GM19455 (cell line): ENCODE results near the gene CAMTA1.

Experiments used
- ATAC-seq: cut with Tn5 transposase; IDR thresholded peaks from one replicate; pipeline ENCODE4 v1.9.1; 2021; ENCODE audit not compliant: unreplicated experiment

CAMTA1 gene

DNA sequence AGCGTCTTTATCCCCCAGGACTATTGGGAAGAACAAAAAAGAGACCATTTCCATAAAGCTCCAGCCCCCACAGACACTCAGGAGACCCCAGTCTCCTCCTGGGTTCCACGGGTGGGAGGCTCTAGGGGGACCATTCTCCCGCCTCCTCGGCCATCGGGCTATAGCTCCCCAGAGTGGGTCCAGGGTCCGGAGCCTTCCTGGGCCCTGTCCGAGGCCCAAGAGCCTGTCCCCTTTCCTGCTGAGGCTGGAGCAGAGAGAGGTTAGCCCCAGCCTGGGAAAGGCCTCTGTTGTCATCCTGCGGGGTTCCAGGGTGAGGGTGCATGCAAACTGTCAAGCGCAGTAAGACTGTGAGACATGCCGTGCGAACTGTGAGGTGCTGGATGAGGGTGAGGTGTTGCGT, 166.3 kb downstream of the CAMTA1 start:
- no peak for ATAC-seq

DNA sequence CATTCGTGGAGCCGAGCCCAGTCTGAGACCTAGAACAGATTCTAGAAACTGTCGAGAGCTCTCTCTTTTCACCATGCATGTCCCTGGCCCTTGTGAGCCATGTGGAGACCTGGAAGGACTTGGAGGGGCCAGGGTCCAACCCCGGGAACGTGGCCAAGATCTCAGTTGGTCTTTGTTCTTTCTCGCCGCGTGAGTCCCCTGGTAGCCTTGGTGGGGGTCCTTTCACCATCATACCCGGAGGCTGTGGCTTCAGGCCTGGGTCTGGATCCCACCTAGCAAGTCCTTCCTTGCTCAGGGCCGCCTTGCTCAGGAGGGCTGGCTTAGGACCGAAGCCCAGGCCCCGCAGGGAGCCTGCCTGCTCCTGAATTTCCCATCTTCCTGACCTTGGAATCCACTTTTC, 168.0 kb downstream of the CAMTA1 start:
- no peak for ATAC-seq

DNA sequence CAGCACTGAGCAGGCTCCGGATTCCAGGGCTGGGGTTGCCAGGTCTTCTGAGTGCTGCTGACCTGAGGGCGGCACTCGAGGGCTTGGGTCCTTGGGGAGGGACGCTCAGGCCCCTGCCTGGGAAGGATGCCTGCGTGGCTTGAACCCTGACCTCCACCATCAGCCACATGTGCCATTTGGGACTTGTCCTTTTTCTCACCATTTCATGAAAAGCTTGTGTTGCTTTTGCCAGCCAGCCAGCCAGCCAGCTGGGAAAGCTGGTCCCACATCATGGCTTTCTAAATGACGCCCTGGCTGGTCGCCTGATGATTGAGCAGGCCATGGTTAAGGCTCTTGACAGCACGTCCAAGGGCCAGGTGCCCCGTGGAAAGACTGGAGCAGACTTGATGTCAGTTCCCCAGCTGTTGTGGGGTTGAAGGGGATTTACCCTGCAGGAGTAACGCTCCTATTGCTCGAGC, 168.7 kb downstream of the CAMTA1 start:
- no peak for ATAC-seq

DNA sequence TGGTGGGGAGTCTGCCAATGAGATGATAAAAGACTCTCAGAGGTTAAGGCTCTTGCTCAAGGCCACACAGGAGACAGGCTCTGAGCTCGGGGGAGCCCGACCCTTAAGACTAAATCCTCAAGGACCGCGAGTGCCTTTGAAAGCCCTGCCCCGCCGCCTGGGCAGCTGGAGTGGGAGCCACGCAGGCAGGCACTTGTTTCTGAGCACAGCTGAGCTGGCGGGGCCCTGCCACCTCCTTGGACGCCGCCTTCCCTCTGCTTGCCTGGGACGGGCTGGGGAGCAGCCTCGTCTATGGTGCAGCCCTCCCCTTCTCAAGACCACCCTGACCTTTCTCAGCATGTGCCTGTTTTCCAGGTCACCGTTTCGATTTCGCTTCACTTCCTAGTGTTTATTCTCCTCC, 169.3 kb downstream of the CAMTA1 start:
- ATAC-seq = no peak

DNA sequence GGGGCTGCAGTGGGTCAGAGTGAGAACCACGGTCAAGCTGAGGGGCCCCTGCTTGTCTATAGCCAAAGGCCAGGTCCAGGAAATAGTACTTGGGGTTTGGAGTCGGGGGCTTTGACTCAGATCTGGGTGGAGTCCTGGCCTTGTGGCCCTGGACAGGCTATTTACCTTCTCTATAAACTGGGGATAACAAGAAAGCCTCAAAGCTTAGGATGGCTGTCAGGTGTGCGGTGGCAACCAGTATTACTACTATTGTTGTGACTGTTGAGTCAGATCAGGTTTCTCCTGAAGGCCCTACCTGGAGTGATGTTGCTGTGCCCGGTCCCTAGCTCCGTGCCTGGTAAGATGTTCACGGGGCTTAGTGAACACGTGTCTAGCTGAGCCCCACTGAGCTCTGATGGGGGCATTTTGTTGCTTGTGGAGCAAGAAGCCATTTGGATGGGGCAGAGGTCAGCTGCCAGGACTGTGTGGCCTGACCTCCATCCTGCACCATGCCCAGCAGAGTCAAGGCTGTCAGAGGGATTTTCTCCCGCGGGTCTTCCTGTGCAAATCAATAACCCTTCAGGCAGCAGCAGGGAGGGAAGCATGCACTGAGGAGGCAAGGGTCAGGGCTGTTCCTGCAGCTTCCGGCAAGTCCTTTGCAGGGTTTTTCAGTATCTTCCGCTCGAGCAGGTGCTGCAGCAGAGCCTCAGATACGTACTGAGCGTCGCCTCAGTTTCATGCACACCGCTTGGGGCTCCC, 170.3 kb downstream of the CAMTA1 start:
- ATAC-seq = no peak

DNA sequence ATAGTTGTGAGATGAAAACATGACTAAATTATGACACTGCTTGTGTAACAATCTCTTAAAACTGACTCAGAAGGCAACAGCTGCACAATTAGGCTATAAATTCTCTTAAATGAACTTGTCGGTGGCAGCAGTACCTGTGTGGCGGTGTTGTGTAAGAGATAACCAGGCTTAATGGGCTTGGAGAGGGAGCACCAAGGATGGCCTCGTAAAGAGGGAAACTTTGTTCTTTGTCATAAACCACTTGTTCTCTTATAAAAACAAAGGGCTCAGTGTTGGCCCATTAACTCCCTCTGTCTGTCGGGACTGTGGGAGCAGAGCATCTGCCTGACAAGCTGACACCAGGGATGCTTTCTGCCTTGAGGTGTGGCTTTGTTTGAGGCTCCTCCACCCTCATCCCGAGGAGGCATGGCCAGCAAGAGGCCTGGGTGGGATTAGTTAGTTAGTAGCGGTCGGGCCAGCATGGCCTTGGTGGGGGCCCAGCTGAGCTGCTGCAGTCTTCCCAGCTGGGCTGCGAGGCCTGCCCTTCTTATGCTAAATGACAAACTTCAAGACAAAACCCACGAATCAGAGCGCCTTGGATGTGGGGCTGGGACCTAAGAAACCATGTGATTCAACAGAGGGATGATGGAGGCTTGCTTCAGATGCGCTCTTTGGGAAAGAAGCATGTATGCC, 171.4 kb downstream of the CAMTA1 start:
- no peak for ATAC-seq

DNA sequence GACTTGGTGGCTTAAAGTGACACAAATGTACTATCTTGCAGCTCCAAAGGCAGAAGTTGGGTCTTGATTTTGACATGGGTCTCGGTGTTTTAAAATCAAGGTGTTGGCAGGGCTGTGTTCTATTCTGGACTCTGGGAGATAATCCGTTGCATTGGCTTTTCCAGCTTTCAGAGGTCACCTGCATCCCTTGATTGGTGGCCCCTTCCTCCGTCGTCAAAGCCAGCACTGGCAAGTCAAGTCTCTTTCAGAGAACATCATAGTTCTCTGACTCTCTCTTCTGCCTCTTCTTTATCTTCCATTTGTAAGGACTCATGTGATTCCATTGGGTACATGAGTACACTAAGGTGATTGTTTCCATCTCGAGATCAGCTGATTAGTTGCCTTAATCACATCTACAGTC, 172.1 kb downstream of the CAMTA1 start:
- no peak for ATAC-seq

DNA sequence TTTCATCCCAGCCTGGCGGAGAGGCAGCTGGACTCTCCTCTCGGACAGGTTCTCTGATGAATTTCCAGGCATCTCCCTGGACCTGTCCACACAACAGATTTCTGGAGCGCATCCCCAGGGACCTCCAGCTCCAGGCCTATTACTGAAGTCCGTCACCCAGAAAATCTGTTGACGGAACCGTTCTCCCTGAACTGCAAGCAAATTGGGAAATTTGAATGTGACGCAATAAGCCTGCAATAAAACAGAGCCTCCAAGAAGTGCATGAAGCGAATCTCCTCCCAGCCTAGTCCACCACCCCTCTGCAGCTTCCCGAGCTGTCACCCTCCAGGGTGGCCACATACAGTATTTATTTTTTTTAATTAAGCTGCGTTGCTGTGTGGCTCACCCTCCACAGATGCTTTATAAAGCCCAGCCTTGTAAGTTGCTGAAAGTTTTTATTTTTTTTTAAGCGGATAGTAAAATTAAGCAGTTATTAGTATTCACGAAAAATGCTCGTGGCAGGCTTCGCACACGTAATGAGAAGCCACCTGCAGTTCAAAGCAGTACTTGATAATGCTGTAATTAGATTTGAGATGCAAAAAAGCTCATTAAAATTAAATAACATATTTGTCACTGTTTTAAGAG, 173.3 kb downstream of the CAMTA1 start:
- no peak for ATAC-seq

DNA sequence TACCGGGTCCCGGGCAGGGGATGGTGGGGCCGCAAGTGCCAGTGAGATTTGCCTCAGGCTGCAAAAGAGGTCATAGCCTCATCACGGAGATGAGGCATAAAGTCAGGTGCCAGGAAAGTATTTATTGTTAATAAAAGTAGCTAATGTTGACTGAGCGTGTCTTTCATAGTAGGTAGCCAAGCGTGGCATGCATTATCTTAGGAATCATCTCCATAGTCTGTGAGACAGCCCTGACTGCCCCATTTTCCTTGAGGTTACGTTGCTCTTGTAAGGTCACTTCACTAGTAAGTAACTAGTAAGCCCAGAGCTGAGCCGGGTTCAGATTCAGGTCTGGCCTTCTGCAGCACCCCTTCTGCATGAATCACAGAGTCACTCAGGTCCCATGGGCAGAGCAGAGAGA, 174.2 kb downstream of the CAMTA1 start:
- no peak for ATAC-seq

DNA sequence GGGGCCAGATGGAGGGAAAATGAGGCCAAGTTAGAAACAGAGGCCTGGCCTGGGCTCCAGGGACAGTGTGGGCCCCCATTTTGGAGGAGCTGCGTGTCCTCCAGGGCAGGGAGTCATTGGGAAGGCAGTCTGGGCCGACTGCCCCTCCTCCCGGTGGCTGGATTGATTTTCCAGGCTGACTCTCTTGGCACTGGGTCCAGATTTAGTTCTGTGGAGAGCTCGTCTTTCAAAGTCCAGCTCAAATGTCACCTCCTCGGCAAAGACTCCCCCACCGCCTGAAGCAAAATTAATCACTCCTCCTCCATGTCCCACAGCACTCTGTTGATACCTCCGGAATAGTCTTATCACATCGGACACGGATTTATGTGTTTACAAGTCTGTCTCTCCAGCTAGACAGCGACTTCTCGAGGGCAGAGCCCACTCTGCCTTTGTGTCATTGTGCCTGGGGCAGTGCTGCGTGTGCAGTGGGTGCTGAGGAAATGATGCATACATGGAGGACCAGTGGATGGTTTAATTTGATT, 175.1 kb downstream of the CAMTA1 start:
- ATAC-seq = no peak

DNA sequence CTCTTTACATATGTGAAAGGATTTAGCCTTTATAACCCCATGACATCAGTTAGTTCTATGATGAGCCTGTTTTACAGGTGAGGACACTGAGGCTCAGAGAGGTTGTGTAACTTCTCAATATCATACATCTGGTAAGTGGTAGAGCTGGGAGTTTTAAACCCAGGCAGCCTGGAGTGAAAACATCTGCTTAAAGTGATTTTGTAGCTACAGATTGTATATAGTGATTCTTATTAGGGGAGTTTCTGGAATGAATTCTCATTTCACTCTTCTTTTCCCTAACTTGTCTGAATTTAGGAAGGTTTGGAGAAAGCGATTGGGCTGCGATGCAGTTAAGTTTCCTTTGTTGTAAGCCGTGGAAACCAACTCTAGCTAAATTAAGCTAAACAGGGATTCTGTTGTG, 175.6 kb downstream of the CAMTA1 start:
- ATAC-seq = no peak

DNA sequence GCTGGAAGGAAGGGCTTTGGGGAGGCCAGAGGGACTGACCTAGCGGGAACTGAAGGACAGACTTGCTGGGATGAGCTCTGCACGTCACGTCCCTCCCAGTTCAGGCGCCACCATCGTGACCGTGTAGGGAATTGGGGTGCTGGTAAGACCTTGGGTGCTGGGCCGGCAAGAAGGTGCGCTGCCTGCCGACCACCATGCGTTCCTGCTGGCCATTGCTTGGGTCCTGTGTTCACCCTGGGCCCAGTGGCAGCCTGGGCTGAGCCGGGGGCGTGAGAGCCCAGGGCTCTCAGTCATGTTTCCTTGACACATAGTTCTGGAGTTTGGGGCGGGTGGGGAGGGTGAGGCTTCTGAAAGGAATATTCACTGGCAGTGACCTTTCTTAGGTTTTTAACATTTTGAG, 176.0 kb downstream of the CAMTA1 start:
- ATAC-seq = no peak

DNA sequence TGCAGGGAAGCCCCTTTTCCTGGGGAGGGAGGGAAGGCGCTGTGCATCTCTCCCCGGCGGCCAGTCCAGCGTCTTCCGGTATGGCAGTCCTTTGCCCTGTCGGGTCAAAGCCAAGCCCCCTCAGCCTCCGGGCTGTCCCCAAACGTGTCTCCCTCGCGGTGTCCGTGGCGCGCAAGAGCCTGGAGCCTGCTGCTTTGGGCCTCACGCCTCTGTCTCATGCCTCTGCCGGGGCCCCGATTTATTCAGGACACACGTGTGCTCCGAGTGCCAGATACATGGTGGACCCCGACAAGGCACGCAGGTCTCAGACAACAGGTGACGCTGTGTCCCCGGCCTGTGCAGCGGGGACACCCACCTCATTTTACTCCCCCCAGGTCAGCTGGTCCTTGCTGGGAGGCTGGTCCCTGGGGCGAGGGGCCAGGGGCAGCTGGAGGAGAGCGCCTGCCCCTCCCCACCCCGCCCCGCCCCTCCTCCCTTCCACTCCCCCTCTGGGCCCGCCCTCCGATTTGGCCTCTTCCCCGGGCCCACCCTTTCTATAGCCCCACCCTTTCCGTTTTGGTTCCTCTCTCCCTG, 176.7 kb downstream of the CAMTA1 start:
- no peak for ATAC-seq

DNA sequence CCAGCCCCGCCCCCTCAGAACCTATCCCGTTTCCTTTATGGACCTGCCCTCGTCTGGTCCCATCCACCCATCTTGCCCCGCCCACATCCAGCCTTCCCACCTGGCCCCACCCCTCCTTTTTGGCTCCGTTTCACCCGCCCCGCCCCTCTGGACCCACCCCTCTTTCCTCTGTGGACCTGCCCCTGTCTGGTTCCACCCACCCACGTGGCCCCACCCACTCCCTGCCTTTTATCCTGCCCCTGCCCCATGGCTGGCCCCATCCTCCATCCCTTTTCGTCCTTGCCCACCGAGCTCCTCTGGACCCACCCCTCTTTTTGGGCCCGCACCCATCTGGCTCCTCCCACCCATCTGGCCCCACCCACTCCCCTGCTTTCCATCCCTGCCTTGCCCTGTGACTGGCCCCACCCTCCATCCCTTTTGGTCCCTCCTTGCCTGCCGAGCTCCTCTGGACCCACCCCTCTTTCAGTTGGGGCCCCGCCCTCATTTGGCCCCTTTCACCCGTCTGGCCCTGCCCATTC, 177.3 kb downstream of the CAMTA1 start:
- no peak for ATAC-seq

DNA sequence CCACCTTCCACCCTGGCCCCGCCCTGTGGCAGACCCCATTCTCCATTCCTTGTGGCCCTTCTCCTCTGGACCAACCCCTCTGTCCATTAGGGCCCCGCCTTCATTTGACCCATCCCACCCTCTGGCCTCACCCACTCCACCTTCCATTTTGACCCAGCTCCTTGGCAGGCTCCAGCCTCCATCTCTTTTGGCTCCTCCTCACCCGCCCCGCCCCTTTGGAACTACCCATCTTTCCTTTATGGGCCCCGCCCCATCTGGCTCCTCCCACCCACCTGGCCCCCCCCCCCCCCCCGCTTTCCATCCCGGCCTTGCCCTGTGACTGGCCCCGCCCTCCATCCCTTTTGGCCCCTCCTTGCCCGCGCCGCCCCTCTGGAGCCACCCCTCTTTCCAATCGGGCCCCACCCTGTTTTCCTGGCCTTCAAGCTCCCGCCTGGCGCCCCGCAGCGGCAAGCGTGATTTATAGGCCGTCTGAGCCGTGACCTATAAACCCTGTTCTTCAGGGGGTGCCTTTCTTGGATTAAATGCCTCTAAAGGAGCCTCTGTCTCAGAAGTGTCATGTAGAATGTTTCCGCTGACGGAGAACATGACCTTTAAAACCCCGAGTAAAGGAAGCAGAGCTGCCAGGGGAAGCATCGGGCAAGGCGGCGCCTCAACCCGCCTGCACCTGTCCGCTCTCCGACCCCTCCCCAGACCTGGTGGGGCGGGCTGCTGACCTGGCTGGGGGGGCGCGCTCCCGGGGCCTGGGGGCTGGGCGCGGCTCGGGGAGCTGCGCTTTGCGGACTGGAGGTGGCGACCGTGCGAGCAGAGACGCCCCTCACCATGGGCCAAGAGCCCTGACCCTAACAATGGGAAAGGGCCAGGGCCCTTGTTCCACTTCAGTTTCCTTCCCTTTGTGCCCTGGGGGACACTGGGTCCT, 178.0 kb downstream of the CAMTA1 start:
- ATAC-seq = no peak

DNA sequence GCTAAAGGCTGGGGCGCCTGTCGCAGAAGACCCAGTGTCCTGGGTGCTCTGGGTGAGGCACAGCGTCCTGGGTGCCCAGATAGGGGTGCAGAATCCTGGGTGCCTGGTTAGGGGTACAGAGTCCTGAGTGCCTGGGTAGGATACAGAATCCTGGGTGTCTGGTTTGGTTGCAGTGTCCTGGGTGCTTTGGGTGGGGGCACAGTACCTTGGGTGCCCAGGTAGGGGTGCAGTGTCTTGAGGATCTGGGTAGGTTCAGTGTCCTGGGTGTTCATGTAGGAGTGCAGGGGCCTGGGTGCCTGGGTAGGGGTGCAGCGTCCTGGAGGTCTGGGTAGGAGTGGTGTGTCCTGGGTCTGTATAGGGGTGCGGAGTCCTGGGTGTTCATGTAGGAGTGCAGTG, 178.7 kb downstream of the CAMTA1 start:
- no peak for ATAC-seq

DNA sequence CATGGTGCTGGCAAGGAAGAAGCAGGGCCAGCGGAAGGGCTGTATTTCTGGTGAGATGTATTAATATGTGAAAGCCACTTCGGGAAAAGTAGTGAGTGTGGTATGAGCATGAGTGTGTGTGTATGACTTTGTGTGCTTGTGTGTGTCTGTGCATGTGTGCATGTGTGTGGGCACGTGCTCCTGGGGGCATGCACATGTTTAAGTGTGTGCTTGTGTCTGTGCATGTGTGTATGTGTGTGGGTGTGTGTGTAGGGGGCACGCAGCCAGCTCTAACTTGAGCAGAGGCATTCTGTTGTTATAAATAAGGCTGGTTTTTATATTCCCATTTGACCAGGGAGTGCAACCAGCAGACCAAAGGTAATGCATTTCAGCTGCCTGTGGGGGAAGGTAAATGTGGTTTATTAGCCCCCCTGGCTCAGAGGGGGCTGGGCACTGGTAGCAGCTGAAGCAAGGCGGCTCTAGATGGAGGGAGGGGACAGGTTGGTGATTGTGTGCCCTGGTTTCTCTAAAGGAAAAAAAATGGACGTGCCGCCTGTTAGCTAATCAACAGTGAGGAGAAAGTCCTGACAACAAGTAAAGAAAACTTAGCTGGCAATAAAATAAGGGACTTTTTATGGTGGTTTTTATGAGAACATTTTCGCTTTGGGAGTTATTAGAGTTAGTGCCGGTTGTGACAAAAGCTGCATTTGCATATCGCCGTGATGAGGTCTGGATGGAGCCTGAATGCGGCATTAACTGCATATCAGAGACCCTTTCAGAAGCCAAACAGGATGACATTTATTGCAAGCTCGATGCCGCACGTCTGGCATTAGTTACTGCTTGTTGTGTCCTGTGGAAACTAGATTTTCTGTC, 180.1 kb downstream of the CAMTA1 start:
- no peak for ATAC-seq

DNA sequence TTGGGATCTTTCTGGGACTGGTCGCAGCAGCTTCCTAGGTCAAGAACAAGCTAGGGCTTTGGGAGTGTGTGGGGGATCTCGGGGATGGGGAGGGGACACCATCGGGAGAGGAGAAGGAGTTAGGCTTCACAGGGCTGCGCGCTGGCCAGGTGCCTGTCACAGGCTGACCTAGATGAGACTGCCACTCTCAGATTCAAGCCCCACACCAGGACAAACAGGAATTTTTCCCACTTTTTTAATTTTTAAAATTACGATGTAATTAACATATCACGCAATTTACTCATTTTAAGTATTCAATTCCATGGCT, 180.6 kb downstream of the CAMTA1 start:
- ATAC-seq = no peak

DNA sequence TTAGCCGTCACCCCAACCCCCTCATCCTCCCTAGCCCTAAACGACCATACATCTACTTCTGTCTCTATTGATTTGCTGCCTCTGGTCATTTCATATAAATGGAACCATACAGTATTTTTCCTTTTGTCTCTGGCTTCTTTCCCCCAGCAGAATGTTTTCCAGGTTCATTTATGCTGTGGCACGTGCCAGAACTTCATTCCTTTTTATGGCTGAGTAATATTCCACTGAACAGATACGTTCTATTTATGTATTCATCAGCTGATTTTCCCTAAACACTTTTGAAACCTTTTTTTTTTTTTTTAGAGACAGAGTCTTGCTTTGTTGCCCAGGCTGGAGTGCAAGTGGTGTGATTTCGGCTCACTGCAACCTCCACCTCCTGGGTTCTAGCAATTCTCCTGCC, 181.1 kb downstream of the CAMTA1 start:
- no peak for ATAC-seq
